22Rv1 (cell line): ENCODE data around the gene SEC23A.

Source experiments
- ZFX ChIP-seq: fragments of 450-650 bp; IDR thresholded peaks from 2 replicates; pipeline ENCODE4 v1.6.1; 2017; ENCODE audit warnings: antibody characterized with exemption, borderline replicate concordance
- TF ChIP-seq, protein P1 (sequence below): fragments of 450-650 bp; IDR thresholded peaks from 2 replicates; pipeline ENCODE4 v1.5.1; 2017; ENCODE audit warnings: mild to moderate bottlenecking

DNA sequence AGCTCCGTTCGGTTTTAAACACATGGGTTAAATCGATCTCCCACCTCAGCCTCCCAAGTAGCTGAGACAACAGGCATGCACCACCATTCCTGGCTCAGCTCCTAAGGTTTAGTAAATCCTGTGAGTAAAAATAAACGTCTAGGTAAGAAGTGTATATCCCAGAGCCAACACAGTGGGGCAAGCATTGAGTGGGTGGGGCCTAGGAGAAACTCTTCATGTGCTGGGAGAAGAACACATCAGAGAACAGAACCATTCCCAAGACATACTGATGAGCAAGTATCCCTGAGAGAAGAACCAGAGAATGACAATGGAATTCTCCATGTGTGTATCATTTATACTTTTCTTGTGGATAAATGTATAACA lies 86.3 kb downstream of the SEC23A start:
- TF ChIP-seq, protein P1, sequence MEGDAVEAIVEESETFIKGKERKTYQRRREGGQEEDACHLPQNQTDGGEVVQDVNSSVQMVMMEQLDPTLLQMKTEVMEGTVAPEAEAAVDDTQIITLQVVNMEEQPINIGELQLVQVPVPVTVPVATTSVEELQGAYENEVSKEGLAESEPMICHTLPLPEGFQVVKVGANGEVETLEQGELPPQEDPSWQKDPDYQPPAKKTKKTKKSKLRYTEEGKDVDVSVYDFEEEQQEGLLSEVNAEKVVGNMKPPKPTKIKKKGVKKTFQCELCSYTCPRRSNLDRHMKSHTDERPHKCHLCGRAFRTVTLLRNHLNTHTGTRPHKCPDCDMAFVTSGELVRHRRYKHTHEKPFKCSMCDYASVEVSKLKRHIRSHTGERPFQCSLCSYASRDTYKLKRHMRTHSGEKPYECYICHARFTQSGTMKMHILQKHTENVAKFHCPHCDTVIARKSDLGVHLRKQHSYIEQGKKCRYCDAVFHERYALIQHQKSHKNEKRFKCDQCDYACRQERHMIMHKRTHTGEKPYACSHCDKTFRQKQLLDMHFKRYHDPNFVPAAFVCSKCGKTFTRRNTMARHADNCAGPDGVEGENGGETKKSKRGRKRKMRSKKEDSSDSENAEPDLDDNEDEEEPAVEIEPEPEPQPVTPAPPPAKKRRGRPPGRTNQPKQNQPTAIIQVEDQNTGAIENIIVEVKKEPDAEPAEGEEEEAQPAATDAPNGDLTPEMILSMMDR: no peak
- TF ChIP-seq ZFX: no peak
